Keratinocyte (primary cell): ENCODE results near the gene UGT2B28.
"Not testable (repeated sequence)": the region's sequence is repeated elsewhere in the genome, so short reads cannot be mapped to it uniquely, and the experiment has no call there.

ENCODE experiments used
- CTCF ChIP-seq, 3 experiments: IDR thresholded peaks in 1 of 3; conservative IDR thresholded peaks in 1 of 3; optimal IDR thresholded peaks in 1 of 3; 2 replicates in 2 of 3; 3 replicates in 1 of 3; pipeline versions ENCODE3 to v1.5.1; 2011; ENCODE audit warnings: low read length in 3 of 3, mild to moderate bottlenecking in 3 of 3, moderate library complexity in 2 of 3, control low read depth in 1 of 3, inconsistent platforms in 1 of 3; ENCODE audit not compliant: insufficient read depth in 2 of 3; ENCODE audit errors: extremely low read depth in 1 of 3
- EZH2 ChIP-seq: IDR thresholded peaks from one replicate; pipeline ENCODE4 v1.6.1; 2012; ENCODE audit warnings: inconsistent platforms, mild to moderate bottlenecking, low read length, moderate library complexity

GRCh38 chr4:69309549-69310076 lies 29.3 kb downstream of the UGT2B28 start:
- TF ChIP-seq CTCF (optimal IDR thresholded peaks at IDR 0.05 in 1 of 3, IDR thresholded peaks at IDR 0.05 in 1 of 3, conservative IDR thresholded peaks at IDR 0.05 in 1 of 3; ENCODE audit: extremely low read depth in 1 of 3, insufficient read depth in 2 of 3, low read length in 3 of 3); EZH2: not testable (repeated sequence)
